Measurements from ENCODE around the gene MYO15A.

The MYO15A gene

DNA sequence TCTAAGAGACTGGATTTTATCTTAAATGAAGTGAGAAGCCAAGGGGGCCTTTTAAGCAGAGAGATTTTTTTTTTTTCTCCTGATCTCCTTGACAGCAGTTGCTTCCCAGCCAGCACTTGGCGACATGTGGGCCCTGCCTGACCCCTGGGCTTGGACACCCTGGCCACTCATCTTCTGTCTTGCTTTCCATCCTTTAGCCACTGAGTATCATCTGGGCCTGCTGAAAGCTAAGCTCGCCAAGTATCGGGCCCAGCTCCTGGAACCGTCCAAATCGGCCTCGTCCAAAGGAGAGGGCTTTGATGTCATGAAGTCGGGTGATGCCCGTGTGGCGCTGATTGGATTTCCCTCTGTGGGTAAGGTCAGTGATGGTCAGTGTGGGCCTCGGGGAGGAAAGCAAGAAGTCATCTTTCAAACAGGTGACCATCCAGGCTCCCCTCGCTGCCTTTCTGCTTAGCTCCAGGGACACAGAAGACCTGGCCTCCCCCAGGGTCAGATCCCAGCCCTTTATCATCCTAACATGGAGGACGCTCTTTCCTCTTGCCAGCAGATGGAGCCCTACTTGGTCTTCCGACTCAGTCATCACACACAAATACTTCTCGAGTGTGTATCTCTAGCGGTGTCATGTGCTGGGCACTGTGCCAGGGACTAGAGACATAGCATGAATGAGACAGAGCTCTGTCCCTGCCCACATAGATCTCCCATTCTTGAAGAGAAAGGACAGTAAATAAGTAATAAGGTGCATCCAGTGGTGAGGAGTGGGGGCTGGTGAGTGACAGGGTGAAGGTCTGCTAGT is 14.7 kb upstream of the MYO15A start (continued):
- TF ChIP-seq ZNF169 (tag by site-specific recombination; IDR thresholded peaks at IDR 0.05) = no peak
- TF ChIP-seq ZNF596 (tag by site-specific recombination; IDR thresholded peaks at IDR 0.05) = no peak
- TF ChIP-seq SCRT2 (tag by site-specific recombination; IDR thresholded peaks at IDR 0.05) = no peak
- TF ChIP-seq ZBTB17 (tag by site-specific recombination; IDR thresholded peaks at IDR 0.05) = peak; percentile 41; the same call in 1 of the 2 replicates
- TF ChIP-seq ZNF10 (tag by site-specific recombination; IDR thresholded peaks at IDR 0.05) = no peak
- TF ChIP-seq, protein P1, sequence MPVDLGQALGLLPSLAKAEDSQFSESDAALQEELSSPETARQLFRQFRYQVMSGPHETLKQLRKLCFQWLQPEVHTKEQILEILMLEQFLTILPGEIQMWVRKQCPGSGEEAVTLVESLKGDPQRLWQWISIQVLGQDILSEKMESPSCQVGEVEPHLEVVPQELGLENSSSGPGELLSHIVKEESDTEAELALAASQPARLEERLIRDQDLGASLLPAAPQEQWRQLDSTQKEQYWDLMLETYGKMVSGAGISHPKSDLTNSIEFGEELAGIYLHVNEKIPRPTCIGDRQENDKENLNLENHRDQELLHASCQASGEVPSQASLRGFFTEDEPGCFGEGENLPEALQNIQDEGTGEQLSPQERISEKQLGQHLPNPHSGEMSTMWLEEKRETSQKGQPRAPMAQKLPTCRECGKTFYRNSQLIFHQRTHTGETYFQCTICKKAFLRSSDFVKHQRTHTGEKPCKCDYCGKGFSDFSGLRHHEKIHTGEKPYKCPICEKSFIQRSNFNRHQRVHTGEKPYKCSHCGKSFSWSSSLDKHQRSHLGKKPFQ (tag by site-specific recombination; IDR thresholded peaks at IDR 0.05) = 0 out of 2 replicates have a peak, but pooled peaks have one; percentile 31
- TF ChIP-seq ZNF664 (tag by site-specific recombination; IDR thresholded peaks at IDR 0.05) = no peak
- no peak for TF ChIP-seq ZBTB21 (tag by site-specific recombination; IDR thresholded peaks at IDR 0.05)
- TF ChIP-seq GLI4 (tag by site-specific recombination; IDR thresholded peaks at IDR 0.05) = no peak
- peak; percentile 67; the same call in 1 of the 2 replicates for TF ChIP-seq ZNF600 (tag by site-specific recombination; IDR thresholded peaks at IDR 0.05)
- no peak for TF ChIP-seq ZNF37A (tag by site-specific recombination; IDR thresholded peaks at IDR 0.05)
- TF ChIP-seq, protein P2, sequence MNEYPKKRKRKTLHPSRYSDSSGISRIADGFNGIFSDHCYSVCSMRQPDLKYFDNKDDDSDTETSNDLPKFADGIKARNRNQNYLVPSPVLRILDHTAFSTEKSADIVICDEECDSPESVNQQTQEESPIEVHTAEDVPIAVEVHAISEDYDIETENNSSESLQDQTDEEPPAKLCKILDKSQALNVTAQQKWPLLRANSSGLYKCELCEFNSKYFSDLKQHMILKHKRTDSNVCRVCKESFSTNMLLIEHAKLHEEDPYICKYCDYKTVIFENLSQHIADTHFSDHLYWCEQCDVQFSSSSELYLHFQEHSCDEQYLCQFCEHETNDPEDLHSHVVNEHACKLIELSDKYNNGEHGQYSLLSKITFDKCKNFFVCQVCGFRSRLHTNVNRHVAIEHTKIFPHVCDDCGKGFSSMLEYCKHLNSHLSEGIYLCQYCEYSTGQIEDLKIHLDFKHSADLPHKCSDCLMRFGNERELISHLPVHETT (tag by site-specific recombination; IDR thresholded peaks at IDR 0.05) = no peak
- no peak for TF ChIP-seq ZNF138 (tag by site-specific recombination; IDR thresholded peaks at IDR 0.05; ENCODE audit: borderline replicate concordance)
- no peak for TF ChIP-seq ZNF785 (tag by site-specific recombination; IDR thresholded peaks at IDR 0.05)
- no peak for TF ChIP-seq ZNF747 (tag by site-specific recombination; IDR thresholded peaks at IDR 0.05)
- TF ChIP-seq ZBTB7A (tag by site-specific recombination; IDR thresholded peaks at IDR 0.05; ENCODE audit: low read depth) = no peak
- TF ChIP-seq ZBTB48 (tag by site-specific recombination; IDR thresholded peaks at IDR 0.05) = no peak
- no peak for TF ChIP-seq KLF16 (tag by site-specific recombination; IDR thresholded peaks at IDR 0.05)
- no peak for TF ChIP-seq GFI1B (tag by site-specific recombination; IDR thresholded peaks at IDR 0.05)
- TF ChIP-seq SCRT1 (tag by site-specific recombination; IDR thresholded peaks at IDR 0.05; ENCODE audit: borderline replicate concordance) = no peak
- no peak for TF ChIP-seq ZNF843 (tag by site-specific recombination; IDR thresholded peaks at IDR 0.05)
- TF ChIP-seq ZNF768 (tag by site-specific recombination; IDR thresholded peaks at IDR 0.05) = no peak

DNA sequence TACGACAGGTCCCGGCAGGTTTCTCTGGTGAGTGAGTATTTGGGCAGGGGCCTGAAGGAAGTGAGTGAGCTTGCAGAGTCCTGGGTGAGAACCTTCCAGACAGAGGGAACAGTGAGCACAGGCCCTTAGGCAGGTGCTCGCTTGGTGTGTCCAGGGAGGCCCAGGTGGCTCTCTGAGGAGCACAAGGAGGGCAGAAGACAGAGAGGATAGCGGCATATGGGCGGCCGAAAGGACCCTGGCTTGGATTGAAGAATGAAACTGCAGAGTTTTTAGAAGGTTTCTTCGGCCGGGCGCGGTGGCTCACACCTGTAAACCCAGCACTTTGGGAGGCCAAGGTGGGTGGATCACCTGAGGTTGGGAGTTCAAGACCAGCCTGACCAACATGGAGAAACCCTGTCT is 14.1 kb upstream of the MYO15A start:
- CTCF ChIA-PET = interaction anchor here (0.5 to 1.4 kb wide), 9 partner anchors 30 to 124 kb away, joined by 3 to 5 read pairs (median 3); no protein-coding TSS in a partner anchor
- Histone ChIP-seq H3K4me1 (ENCODE audit: control insufficient read depth, insufficient read depth, low read length) (no peaks in the 10 kb centered on the region), H3K9me3 (ENCODE audit: control insufficient read depth, insufficient read depth, low read depth, low read length) (no peaks in the 10 kb centered on the region), H3K36me3 (ENCODE audit: control insufficient read depth in 2 of 2, insufficient read depth in 1 of 2, low read length in 2 of 2) (peaks cover 39 to 78% of the 10 kb centered on the region in 2 experiments), H3K4me3 (ENCODE audit: low read depth, low read length) (no peak overlapping the region), H3K27ac (ENCODE audit: extremely low read depth, low read depth, low read length) (no peak overlapping the region)
- POLR2A ChIA-PET = interaction anchor here (0.5 to 1.9 kb wide), 2 partner anchors 15 to 89 kb away, joined by 5 to 10 read pairs; partner anchors contain the start of gene MYO15A
- TF ChIP-seq ZNF626 (tag by site-specific recombination; IDR thresholded peaks at IDR 0.05) = no peak
- 0 out of 2 replicates have a peak, but pooled peaks have one; percentile 5 for TF ChIP-seq ZNF600 (tag by site-specific recombination; IDR thresholded peaks at IDR 0.05)

Measured in HEK293 (cell line).